GM12878 (cell line): ENCODE results near the gene PRPF40B. TPM values are rescaled to one million over a fixed set of nuclear protein-coding genes. Genes with fewer than 3 reads are reported as not detected.

Experiments
- ATAC-seq: fragments of 200-7000 bp; cut with Tn5 transposase; 3 replicates; pipeline ENCODE4 v1.9.1; 2020; ENCODE audit warnings: mild to moderate bottlenecking, moderate library complexity
- BruUV-seq: library from RNA; stranded (reverse); fragments of 400-500 nt; replicated peaks from 2 replicates; lab custom pipeline; 2021; lab: Mats Ljungman, UMichigan
- CTCF ChIA-PET: fragments of 300-600 bp; sonication (Branson Sonifier 250); formaldehyde crosslinking; extraction: SDS; loops from one replicate; lab custom pipeline; 2021; ENCODE audit warnings: inconsistent platforms; lab: Yijun Ruan, JAX
- POLR2A ChIA-PET: fragments of 350-600 bp; formaldehyde crosslinking; extraction: SDS; loops from one replicate; lab custom pipeline; 2021; ENCODE audit warnings: inconsistent platforms; lab: Charles Lee
- RAD21 ChIA-PET: fragments of 300-600 bp; sonication (Branson Sonifier 250); formaldehyde crosslinking; loops from one replicate; lab custom pipeline; 2023; ENCODE audit warnings: antibody characterized with exemption; ENCODE audit not compliant: unreplicated experiment; lab: Charles Lee
- SMC1A ChIA-PET: fragments of 300-600 bp; sonication (Branson Sonifier 250); formaldehyde crosslinking; loops from one replicate; lab custom pipeline; 2023; ENCODE audit not compliant: unreplicated experiment, uncharacterized antibody; lab: Charles Lee
- DNase-seq: peaks from one replicate; pipeline ENCODE4 v3.0.0-alpha.2; 2011; ENCODE audit warnings: low read depth, low spot score
- FAIRE-seq: peaks from 3 replicates; lab custom pipeline; 2011; peaks lifted over from hg19 to GRCh38; lab: Jason Lieb, UNC
- H2AFZ ChIP-seq: 2 replicates; pipeline ENCODE4 v1.6.0; 2011; ENCODE audit warnings: low read depth, low read length, control low read depth; ENCODE audit not compliant: control insufficient read depth
- H3K27ac ChIP-seq: 2 replicates; pipeline ENCODE4 v1.5.1; 2011; ENCODE audit warnings: control low read depth; ENCODE audit not compliant: control insufficient read depth, insufficient read depth
- H3K27me3 ChIP-seq, 2 experiments: replicated peaks in 1 of 2; 2 replicates each; pipeline versions ENCODE4 v1.6.0 to v1.6.1; 2011; ENCODE audit warnings: low read length in 1 of 2; ENCODE audit not compliant: control insufficient read depth in 2 of 2, insufficient read depth in 2 of 2
- H3K36me3 ChIP-seq, 2 experiments: 2 replicates each; pipeline ENCODE4 v1.5.1; 2011; ENCODE audit warnings: low read length in 1 of 2; ENCODE audit not compliant: control insufficient read depth in 2 of 2, insufficient read depth in 2 of 2
- H3K4me1 ChIP-seq: 2 replicates; pipeline ENCODE4 v1.6.1; 2011; ENCODE audit warnings: mild to moderate bottlenecking, low read length, moderate library complexity, mixed read lengths; ENCODE audit not compliant: control insufficient read depth, insufficient read depth
- H3K4me2 ChIP-seq: 2 replicates; pipeline ENCODE4 v1.6.0; 2011; ENCODE audit warnings: control low read depth; ENCODE audit not compliant: control insufficient read depth, insufficient read depth
- H3K4me3 ChIP-seq: fragments of 200-600 bp; sonication (generic); 2 replicates; pipeline ENCODE4 v1.5.1; 2016
- H3K79me2 ChIP-seq: 2 replicates; pipeline ENCODE4 v1.6.0; 2011; ENCODE audit warnings: low read length; ENCODE audit not compliant: control insufficient read depth, insufficient read depth
- H3K9ac ChIP-seq: 2 replicates; pipeline ENCODE4 v1.8.0; 2011; ENCODE audit warnings: low read length, control low read depth, mixed read lengths; ENCODE audit not compliant: control insufficient read depth, insufficient read depth
- H3K9me3 ChIP-seq: replicated peaks from 3 replicates; pipeline ENCODE4 v1.5.1; 2011; ENCODE audit warnings: mild to moderate bottlenecking, low read length; ENCODE audit not compliant: control insufficient read depth, insufficient read depth
- H4K20me1 ChIP-seq: 2 replicates; pipeline ENCODE4 v1.6.0; 2011; ENCODE audit not compliant: control insufficient read depth, insufficient read depth
- ATF7 ChIP-seq: fragments of 450-650 bp; IDR thresholded peaks from 2 replicates; pipeline ENCODE4 v1.6.1; 2016; ENCODE audit warnings: low read depth, mild to moderate bottlenecking
- CHD2 ChIP-seq: IDR thresholded peaks from 2 replicates; pipeline ENCODE4 v1.6.1; 2011; ENCODE audit warnings: low read depth, low read length, improper control_type of control experiment, borderline replicate concordance
- NRF1 ChIP-seq: conservative IDR thresholded peaks from 2 replicates; pipeline ENCODE4 v1.6.1; 2011; ENCODE audit warnings: mild to moderate bottlenecking, low read depth, low read length, improper control_type of control experiment
- SRF ChIP-seq, 2 experiments: IDR thresholded peaks; 2 replicates each; pipeline ENCODE4 v1.6.1; 2011; ENCODE audit warnings: low read depth in 2 of 2, low read length in 2 of 2, mild to moderate bottlenecking in 1 of 2, moderate library complexity in 1 of 2
- ZNF622 ChIP-seq: fragments of 450-650 bp; IDR thresholded peaks from 2 replicates; pipeline ENCODE4 v1.6.1; 2017; ENCODE audit warnings: mild to moderate bottlenecking, inconsistent platforms
- WGBS: methylation state at CpG from one replicate; pipeline ENCODE4 v1.1.6; 2016; ENCODE audit warnings: low lambda C conversion rate; ENCODE audit not compliant: insufficient replicate concordance, insufficient coverage; ENCODE audit errors: missing lambda C conversion rate; 5-methylcytosine and 5-hydroxymethylcytosine counted together
- in situ Hi-C: fragments of 300-500 bp; cut with MboI; formaldehyde crosslinking; loops from 9 replicates; pipeline ENCODE4 v1.14.3; 2018; ENCODE audit warnings: mixed read lengths
- intact Hi-C: fragments of 100-400 bp; cut with micrococcal nuclease; formaldehyde crosslinking; loops from one replicate; pipeline ENCODE4 v1.14.2; 2022; ENCODE audit not compliant: unreplicated experiment
- polyA plus RNA-seq, 11 experiments: library from polyadenylated mRNA; depleted of rRNA in 4 of 11; unstranded in 6 of 11; stranded (reverse) in 5 of 11; fragments of >200 nt; fragmentation: Nextera tagmentation in 4 of 11; fragmentation: Illumina TruSeq in 1 of 11; extraction: Ambion mirVana in 4 of 11; extraction: Trizol in 1 of 11; gene quantifications; 1 replicate in 1 of 11; 2 replicates in 10 of 11; pipeline versions ENCODE4 v1.2.1 to v1.2.3, GENCODE V29; 2011 to 2016; ENCODE audit warnings: inconsistent platforms in 2 of 11, missing spikeins in 2 of 11, low read depth in 1 of 11
- total RNA-seq, 4 experiments: library from RNA; depleted of rRNA in 3 of 4; stranded (reverse); fragments of >200 nt in 3 of 4; fragmentation: Illumina TruSeq in 1 of 4; extraction: Trizol in 1 of 4; gene quantifications; 2 replicates each; pipeline versions ENCODE4 v1.2.1 to v1.2.3, GENCODE V29; 2013 to 2021
- TF ChIP-seq, protein P1 (sequence below): fragments of 450-650 bp; IDR thresholded peaks from 2 replicates; pipeline ENCODE4 v1.6.1; 2018; ENCODE audit warnings: borderline replicate concordance, mild to moderate bottlenecking; ENCODE audit not compliant: partially characterized antibody
- TF ChIP-seq, protein P2 (sequence below): IDR thresholded peaks from 2 replicates; pipeline ENCODE4 v1.6.1; 2012; ENCODE audit warnings: low read length, inconsistent platforms
- TF ChIP-seq, protein P3 (sequence below): fragments of 450-650 bp; IDR thresholded peaks from 2 replicates; pipeline ENCODE4 v1.6.1; 2014; ENCODE audit warnings: mild to moderate bottlenecking

Gene PRPF40B
- total and polyA plus RNA-seq, 10 of the 15 experiments (the other 5 are each of a cell fraction or from before 2014, with no cell fraction given): 0.31 to 17.9 (median 7.3) TPM

DNA sequence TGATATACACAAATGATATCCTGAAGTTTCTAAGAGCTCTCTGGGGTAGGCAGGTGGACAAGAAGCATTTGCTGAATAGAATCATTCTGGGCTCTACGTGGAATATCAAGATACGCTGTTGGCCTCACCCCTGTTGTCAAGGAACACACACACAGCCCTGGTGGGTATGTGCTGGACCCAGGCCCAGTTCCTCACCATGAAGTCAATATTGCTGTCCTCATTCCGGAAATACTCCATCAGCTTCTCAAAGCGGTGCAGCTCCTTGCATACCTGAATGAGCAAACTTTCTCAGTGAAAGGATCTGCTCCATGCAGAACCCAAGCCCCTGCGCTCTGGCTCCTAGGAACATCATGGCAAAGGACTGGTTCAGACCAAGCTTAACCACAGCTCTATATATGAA, 31.4 kb downstream of the PRPF40B start:
- Histone ChIP-seq H3K9ac (no peak overlapping the region), H3K4me3 (no peak overlapping the region), H2AFZ (no peak overlapping the region), H3K4me1 (no peaks in the 10 kb centered on the region), H3K79me2 (no peaks in the 10 kb centered on the region), H3K27ac (no peak overlapping the region), H3K27me3 (no peaks in the 10 kb centered on the region), H3K9me3 (no peaks in the 10 kb centered on the region), H3K4me2 (no peak overlapping the region), H4K20me1 (no peaks in the 10 kb centered on the region; the same call in 1 of the 2 replicates), H3K36me3 (peaks cover 40 to 57% of the 10 kb centered on the region in 2 experiments)
- no peak for FAIRE-seq
- 93% methylated on average over 5 of the region's 5 CpGs for WGBS
- intact Hi-C loops (no loop called here), in situ Hi-C loops (no loop called here)
- TF ChIP-seq ATF7: no peak
- TF ChIP-seq CHD2: no peak
- TF ChIP-seq, protein P1, sequence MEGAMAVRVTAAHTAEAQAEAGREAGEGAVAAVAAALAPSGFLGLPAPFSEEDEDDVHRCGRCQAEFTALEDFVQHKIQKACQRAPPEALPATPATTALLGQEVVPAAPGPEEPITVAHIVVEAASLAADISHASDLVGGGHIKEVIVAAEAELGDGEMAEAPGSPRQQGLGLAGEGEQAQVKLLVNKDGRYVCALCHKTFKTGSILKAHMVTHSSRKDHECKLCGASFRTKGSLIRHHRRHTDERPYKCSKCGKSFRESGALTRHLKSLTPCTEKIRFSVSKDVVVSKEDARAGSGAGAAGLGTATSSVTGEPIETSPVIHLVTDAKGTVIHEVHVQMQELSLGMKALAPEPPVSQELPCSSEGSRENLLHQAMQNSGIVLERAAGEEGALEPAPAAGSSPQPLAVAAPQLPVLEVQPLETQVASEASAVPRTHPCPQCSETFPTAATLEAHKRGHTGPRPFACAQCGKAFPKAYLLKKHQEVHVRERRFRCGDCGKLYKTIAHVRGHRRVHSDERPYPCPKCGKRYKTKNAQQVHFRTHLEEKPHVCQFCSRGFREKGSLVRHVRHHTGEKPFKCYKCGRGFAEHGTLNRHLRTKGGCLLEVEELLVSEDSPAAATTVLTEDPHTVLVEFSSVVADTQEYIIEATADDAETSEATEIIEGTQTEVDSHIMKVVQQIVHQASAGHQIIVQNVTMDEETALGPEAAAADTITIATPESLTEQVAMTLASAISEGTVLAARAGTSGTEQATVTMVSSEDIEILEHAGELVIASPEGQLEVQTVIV: no peak
- TF ChIP-seq, protein P2, sequence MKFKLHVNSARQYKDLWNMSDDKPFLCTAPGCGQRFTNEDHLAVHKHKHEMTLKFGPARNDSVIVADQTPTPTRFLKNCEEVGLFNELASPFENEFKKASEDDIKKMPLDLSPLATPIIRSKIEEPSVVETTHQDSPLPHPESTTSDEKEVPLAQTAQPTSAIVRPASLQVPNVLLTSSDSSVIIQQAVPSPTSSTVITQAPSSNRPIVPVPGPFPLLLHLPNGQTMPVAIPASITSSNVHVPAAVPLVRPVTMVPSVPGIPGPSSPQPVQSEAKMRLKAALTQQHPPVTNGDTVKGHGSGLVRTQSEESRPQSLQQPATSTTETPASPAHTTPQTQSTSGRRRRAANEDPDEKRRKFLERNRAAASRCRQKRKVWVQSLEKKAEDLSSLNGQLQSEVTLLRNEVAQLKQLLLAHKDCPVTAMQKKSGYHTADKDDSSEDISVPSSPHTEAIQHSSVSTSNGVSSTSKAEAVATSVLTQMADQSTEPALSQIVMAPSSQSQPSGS: no peak
- TF ChIP-seq NRF1: no peak
- no peak for TF ChIP-seq SRF (IDR thresholded peaks at IDR 0.05; ENCODE audit: low read depth in 2 of 2, low read length in 2 of 2)
- TF ChIP-seq ZNF622: no peak
- TF ChIP-seq, protein P3, sequence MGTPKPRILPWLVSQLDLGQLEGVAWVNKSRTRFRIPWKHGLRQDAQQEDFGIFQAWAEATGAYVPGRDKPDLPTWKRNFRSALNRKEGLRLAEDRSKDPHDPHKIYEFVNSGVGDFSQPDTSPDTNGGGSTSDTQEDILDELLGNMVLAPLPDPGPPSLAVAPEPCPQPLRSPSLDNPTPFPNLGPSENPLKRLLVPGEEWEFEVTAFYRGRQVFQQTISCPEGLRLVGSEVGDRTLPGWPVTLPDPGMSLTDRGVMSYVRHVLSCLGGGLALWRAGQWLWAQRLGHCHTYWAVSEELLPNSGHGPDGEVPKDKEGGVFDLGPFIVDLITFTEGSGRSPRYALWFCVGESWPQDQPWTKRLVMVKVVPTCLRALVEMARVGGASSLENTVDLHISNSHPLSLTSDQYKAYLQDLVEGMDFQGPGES: no peak
- ChIA-PET SMC1A (interaction anchor here (0.9 to 2.3 kb wide), 8 partner anchors 9 to 56 kb away, joined by 3 to 8 read pairs (median 5); no protein-coding TSS in a partner anchor), RAD21 (interaction anchor here (1.0 kb wide), 1 partner anchor 10 kb away, joined by 5 read pairs; no protein-coding TSS in a partner anchor), POLR2A (interaction anchor here (1.1 to 3.7 kb wide), 5 partner anchors 8 to 54 kb away, joined by 3 to 15 read pairs (median 4); no protein-coding TSS in a partner anchor), CTCF (interaction anchor here (0.7 to 2.6 kb wide), 13 partner anchors 8 to 296 kb away, joined by 3 to 16 read pairs (median 3); no protein-coding TSS in a partner anchor)
- ATAC-seq: no peak
- no TSS peak for BruUV-seq
- DNase-seq: no peak
